Fibroblast of lung (primary cell): ENCODE measurements around the gene ITCH.

Experiments
- EZH2 ChIP-seq: IDR thresholded peaks from 2 replicates; pipeline ENCODE4 v1.5.1; 2012; ENCODE audit warnings: low read length, control low read depth, mild to moderate bottlenecking; ENCODE audit errors: missing control alignments
- TF ChIP-seq, protein P1 (sequence below), 2 donors: IDR thresholded peaks in 1 of 2; conservative IDR thresholded peaks in 1 of 2; 1 replicate in 1 of 2; 2 replicates in 1 of 2; pipeline ENCODE4 v1.5.1; 2011 to 2012; ENCODE audit warnings: low read length in 2 of 2, control low read depth in 1 of 2, inconsistent platforms in 1 of 2, low read depth in 1 of 2, mild to moderate bottlenecking in 1 of 2

- TF ChIP-seq, protein P1, sequence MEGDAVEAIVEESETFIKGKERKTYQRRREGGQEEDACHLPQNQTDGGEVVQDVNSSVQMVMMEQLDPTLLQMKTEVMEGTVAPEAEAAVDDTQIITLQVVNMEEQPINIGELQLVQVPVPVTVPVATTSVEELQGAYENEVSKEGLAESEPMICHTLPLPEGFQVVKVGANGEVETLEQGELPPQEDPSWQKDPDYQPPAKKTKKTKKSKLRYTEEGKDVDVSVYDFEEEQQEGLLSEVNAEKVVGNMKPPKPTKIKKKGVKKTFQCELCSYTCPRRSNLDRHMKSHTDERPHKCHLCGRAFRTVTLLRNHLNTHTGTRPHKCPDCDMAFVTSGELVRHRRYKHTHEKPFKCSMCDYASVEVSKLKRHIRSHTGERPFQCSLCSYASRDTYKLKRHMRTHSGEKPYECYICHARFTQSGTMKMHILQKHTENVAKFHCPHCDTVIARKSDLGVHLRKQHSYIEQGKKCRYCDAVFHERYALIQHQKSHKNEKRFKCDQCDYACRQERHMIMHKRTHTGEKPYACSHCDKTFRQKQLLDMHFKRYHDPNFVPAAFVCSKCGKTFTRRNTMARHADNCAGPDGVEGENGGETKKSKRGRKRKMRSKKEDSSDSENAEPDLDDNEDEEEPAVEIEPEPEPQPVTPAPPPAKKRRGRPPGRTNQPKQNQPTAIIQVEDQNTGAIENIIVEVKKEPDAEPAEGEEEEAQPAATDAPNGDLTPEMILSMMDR (conservative IDR thresholded peaks at IDR 0.05 in 1 of 2, IDR thresholded peaks at IDR 0.05 in 1 of 2; ENCODE audit: low read depth in 1 of 2, low read length in 2 of 2): no peak
- no peak for TF ChIP-seq EZH2
Measured at GRCh38 chr20:34507702-34508413, 144.8 kb downstream of the ITCH start.
